Liver (tissue), 9 donors: Measurements from ENCODE around the gene FOLR3. TPM values are rescaled to one million over a fixed set of nuclear protein-coding genes. Genes with fewer than 3 reads are reported as not detected.

Experiments used
- DNase-seq: peaks from one replicate; pipeline ENCODE4 v3.0.0-alpha.2; 2017; ENCODE audit warnings: low spot score
- H3K27ac ChIP-seq, 2 donors: one replicate each; pipeline ENCODE4 v1.7.0; 2013; ENCODE audit warnings: inconsistent platforms in 2 of 2, low read length in 2 of 2, control low read depth in 1 of 2, low read depth in 1 of 2, mild to moderate bottlenecking in 1 of 2
- H3K27me3 ChIP-seq, 4 donors: one replicate each; pipeline versions ENCODE4 v1.6.1 to v1.7.0; 2013; ENCODE audit warnings: low read length in 3 of 4, inconsistent platforms in 1 of 4, mild to moderate bottlenecking in 1 of 4, moderate library complexity in 1 of 4; ENCODE audit not compliant: control insufficient read depth in 4 of 4, insufficient read depth in 4 of 4
- H3K36me3 ChIP-seq, 4 donors: one replicate each; pipeline versions ENCODE4 v1.6.1 to v1.7.0; 2013; ENCODE audit warnings: low read length in 3 of 4, mild to moderate bottlenecking in 3 of 4, low read depth in 1 of 4, moderate library complexity in 1 of 4; ENCODE audit not compliant: control insufficient read depth in 4 of 4, insufficient read depth in 3 of 4
- H3K4me1 ChIP-seq, 4 donors: one replicate each; pipeline versions ENCODE4 v1.6.1 to v1.7.0; 2013; ENCODE audit warnings: low read length in 3 of 4, mild to moderate bottlenecking in 3 of 4, moderate library complexity in 1 of 4; ENCODE audit not compliant: control insufficient read depth in 4 of 4, insufficient read depth in 4 of 4
- H3K4me3 ChIP-seq, 3 donors: one replicate each; pipeline versions ENCODE4 v1.6.1 to v1.7.0; 2013; ENCODE audit warnings: low read length in 3 of 3, control low read depth in 1 of 3, low read depth in 1 of 3, mild to moderate bottlenecking in 1 of 3
- H3K9ac ChIP-seq, 2 donors: one replicate each; pipeline ENCODE4 v1.7.0; 2013; ENCODE audit warnings: low read length in 2 of 2, mild to moderate bottlenecking in 2 of 2, moderate library complexity in 2 of 2, control low read depth in 1 of 2, low read depth in 1 of 2
- H3K9me3 ChIP-seq, 4 donors: one replicate each; pipeline versions ENCODE4 v1.6.1 to v1.7.0; 2013; ENCODE audit warnings: low read length in 3 of 4; ENCODE audit not compliant: control insufficient read depth in 4 of 4
- CTCF ChIP-seq: fragments of 150-350 bp; IDR thresholded peaks from 2 replicates; pipeline ENCODE4 v1.5.1; 2017; ENCODE audit warnings: improper control_type of control experiment, low read depth, low read length; ENCODE audit not compliant: missing input control
- EGR1 ChIP-seq, 2 donors: IDR thresholded peaks; 2 replicates each; pipeline ENCODE4 v1.6.1; 2016 to 2018; ENCODE audit warnings: antibody characterized with exemption in 2 of 2, low read depth in 2 of 2
- FOXA1 ChIP-seq: IDR thresholded peaks from 2 replicates; pipeline ENCODE4 v1.6.1; 2016; ENCODE audit warnings: antibody characterized with exemption
- FOXA2 ChIP-seq: IDR thresholded peaks from 2 replicates; pipeline ENCODE4 v1.6.1; 2016; ENCODE audit warnings: antibody characterized with exemption
- GABPA ChIP-seq, 2 donors: IDR thresholded peaks in 1 of 2; conservative IDR thresholded peaks in 1 of 2; 2 replicates each; pipeline ENCODE4 v1.6.1; 2016; ENCODE audit warnings: antibody characterized with exemption in 2 of 2, mild to moderate bottlenecking in 1 of 2, moderate library complexity in 1 of 2
- HNF4A ChIP-seq, 2 donors: conservative IDR thresholded peaks; 2 replicates each; pipeline ENCODE4 v1.6.1; 2016; ENCODE audit warnings: antibody characterized with exemption in 2 of 2, mild to moderate bottlenecking in 2 of 2
- HNF4G ChIP-seq: IDR thresholded peaks from 2 replicates; pipeline ENCODE4 v1.6.1; 2016; ENCODE audit warnings: antibody characterized with exemption
- JUND ChIP-seq, 2 donors: IDR thresholded peaks; 2 replicates each; pipeline ENCODE4 v1.6.1; 2016; ENCODE audit warnings: antibody characterized with exemption in 2 of 2
- MAX ChIP-seq: IDR thresholded peaks from 2 replicates; pipeline ENCODE4 v1.6.1; 2016; ENCODE audit warnings: antibody characterized with exemption
- NR2F2 ChIP-seq: IDR thresholded peaks from 2 replicates; pipeline ENCODE4 v1.6.1; 2016; ENCODE audit warnings: antibody characterized with exemption
- RAD21 ChIP-seq, 2 donors: IDR thresholded peaks; 2 replicates each; pipeline ENCODE4 v1.6.1; 2016; ENCODE audit warnings: antibody characterized with exemption in 2 of 2, mild to moderate bottlenecking in 2 of 2
- REST ChIP-seq: IDR thresholded peaks from 2 replicates; pipeline ENCODE4 v1.6.1; 2016; ENCODE audit warnings: antibody characterized with exemption, mild to moderate bottlenecking
- RXRA ChIP-seq, 2 donors: IDR thresholded peaks; 2 replicates each; pipeline ENCODE4 v1.6.1; 2017 to 2018; ENCODE audit warnings: antibody characterized with exemption in 2 of 2, mild to moderate bottlenecking in 1 of 2
- TAF1 ChIP-seq: conservative IDR thresholded peaks from 2 replicates; pipeline ENCODE4 v1.6.1; 2016; ENCODE audit warnings: antibody characterized with exemption, mild to moderate bottlenecking
- YY1 ChIP-seq: IDR thresholded peaks from 2 replicates; pipeline ENCODE4 v1.6.1; 2016; ENCODE audit warnings: antibody characterized with exemption, mild to moderate bottlenecking
- WGBS: extraction: QIAGEN DNeasy Blood & Tissue Kit; methylation state at CpG from one replicate; pipeline ENCODE4 v1.1.7; 2013; 5-methylcytosine and 5-hydroxymethylcytosine counted together
- polyA plus RNA-seq, 2 donors: library from polyadenylated mRNA; stranded (reverse) in 1 of 2; unstranded in 1 of 2; fragments of 200-250 nt in 1 of 2; fragments of >200 nt in 1 of 2; fragmentation: Nextera tagmentation in 1 of 2; extraction: Ambion mirVana in 1 of 2; gene quantifications; one replicate each; pipeline versions ENCODE4 v1.2.1 to v1.2.3, GENCODE V29; 2013 to 2015
- total RNA-seq, 2 donors: library from RNA; depleted of rRNA; stranded (reverse); fragments of >200 nt; gene quantifications; one replicate each; pipeline ENCODE4 v1.2.3, GENCODE V29; 2014
- TF ChIP-seq, protein P1 (sequence below): IDR thresholded peaks from 2 replicates; pipeline ENCODE4 v1.6.1; 2016; ENCODE audit warnings: antibody characterized with exemption
- TF ChIP-seq, protein P2 (sequence below): IDR thresholded peaks from 2 replicates; pipeline ENCODE4 v1.6.1; 2016; ENCODE audit warnings: antibody characterized with exemption
- donor health status: healthy.
- donor health status: healthy.
- donor health status: healthy.
- donor health status: healthy.
- donor health status: healthy.

The FOLR3 gene
- total and polyA plus RNA-seq, 4 donors: 0.31 to 2.1 (median 0.86) TPM; not detected in 1

DNA sequence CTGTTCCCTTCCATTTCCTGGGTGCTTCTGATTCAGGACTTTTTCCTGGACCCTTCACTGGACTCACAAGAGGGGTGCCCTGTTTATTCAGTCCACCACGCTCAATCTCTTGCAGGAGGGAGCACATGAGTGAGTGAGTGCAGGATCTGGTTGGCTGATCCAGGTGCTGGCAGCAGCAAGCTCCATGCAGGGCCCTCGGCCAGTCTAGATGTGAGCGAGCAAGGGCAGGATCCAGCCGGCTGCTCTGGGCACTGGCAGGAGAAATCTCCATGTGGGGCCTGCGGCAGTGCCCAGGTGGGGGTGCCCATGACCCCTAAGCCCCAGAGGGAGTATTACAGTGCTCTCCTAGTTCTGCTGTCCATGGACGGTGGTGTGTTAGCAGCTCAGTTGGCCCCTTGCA is 11.5 kb upstream of the FOLR3 start:
- Histone ChIP-seq H3K27me3 (no peaks in the 10 kb centered on the region), H3K27ac (no peak overlapping the region), H3K9ac (no peak overlapping the region), H3K4me1 (no peaks in the 10 kb centered on the region), H3K4me3 (no peak overlapping the region), H3K9me3 (no peaks in the 10 kb centered on the region), H3K36me3 (no peaks in the 10 kb centered on the region)
- no peak for DNase-seq
- WGBS: 93% methylated on average over 6 of the region's 6 CpGs
- TF ChIP-seq NR2F2: no peak

DNA sequence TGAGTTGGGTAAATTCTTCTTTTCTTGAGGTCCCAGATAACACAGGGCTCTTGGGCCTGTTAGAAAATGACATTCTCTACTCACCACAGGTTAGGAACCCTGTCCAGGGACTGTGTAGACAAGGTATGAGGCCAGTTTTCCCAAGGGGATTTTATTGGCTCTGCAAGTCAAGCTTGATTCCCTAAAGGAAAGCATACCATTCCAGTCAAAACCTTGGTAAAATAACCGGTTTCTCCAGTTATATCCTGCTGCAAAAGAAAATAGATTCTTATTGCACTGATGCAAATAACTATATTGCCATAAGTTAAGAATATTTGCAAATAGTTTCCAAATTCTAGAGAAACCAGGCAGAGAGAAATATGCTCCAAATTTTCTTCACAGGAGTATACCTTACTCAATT is 9.6 kb upstream of the FOLR3 start:
- 71% methylated on average over 1 of the region's 1 CpG for WGBS
- no peak overlapping the region for H3K9ac ChIP-seq
- TF ChIP-seq RAD21 (IDR thresholded peaks at IDR 0.05) (no peak), CTCF (no peak), RXRA (IDR thresholded peaks at IDR 0.05) (no peak), REST (no peak), JUND (IDR thresholded peaks at IDR 0.05) (no peak), EGR1 (IDR thresholded peaks at IDR 0.05; ENCODE audit: low read depth in 2 of 2) (no peak), FOXA1 (no peak), HNF4G (no peak), NR2F2 (no peak), MAX (no peak), FOXA2 (no peak), GABPA (IDR thresholded peaks at IDR 0.05 in 1 of 2, conservative IDR thresholded peaks at IDR 0.05 in 1 of 2) (no peak), TAF1 (no peak), YY1 (no peak), HNF4A (conservative IDR thresholded peaks at IDR 0.05) (no peak)
- TF ChIP-seq, protein P1, sequence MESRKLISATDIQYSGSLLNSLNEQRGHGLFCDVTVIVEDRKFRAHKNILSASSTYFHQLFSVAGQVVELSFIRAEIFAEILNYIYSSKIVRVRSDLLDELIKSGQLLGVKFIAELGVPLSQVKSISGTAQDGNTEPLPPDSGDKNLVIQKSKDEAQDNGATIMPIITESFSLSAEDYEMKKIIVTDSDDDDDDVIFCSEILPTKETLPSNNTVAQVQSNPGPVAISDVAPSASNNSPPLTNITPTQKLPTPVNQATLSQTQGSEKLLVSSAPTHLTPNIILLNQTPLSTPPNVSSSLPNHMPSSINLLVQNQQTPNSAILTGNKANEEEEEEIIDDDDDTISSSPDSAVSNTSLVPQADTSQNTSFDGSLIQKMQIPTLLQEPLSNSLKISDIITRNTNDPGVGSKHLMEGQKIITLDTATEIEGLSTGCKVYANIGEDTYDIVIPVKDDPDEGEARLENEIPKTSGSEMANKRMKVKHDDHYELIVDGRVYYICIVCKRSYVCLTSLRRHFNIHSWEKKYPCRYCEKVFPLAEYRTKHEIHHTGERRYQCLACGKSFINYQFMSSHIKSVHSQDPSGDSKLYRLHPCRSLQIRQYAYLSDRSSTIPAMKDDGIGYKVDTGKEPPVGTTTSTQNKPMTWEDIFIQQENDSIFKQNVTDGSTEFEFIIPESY: no peak
- TF ChIP-seq, protein P2, sequence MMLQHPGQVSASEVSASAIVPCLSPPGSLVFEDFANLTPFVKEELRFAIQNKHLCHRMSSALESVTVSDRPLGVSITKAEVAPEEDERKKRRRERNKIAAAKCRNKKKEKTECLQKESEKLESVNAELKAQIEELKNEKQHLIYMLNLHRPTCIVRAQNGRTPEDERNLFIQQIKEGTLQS: no peak
- no peak overlapping the region for H3K4me3 ChIP-seq
- H3K9me3 ChIP-seq: no peaks in the 10 kb centered on the region
- H3K27ac ChIP-seq: no peak overlapping the region
- no peaks in the 10 kb centered on the region for H3K36me3 ChIP-seq
- H3K4me1 ChIP-seq: no peaks in the 10 kb centered on the region
- no peaks in the 10 kb centered on the region for H3K27me3 ChIP-seq
- no peak for DNase-seq
